HepG2 (cell line): Measurements from ENCODE around the gene ACCS. TPM values are rescaled to one million over a fixed set of nuclear protein-coding genes. Genes with fewer than 3 reads are reported as not detected.
A peak's percentile ranks its signal among the peaks of the same experiment; 100 is the strongest.

Source experiments
- AHR ChIP-seq: IDR thresholded peaks from 2 replicates; pipeline ENCODE4 v1.6.1; 2018; ENCODE audit warnings: missing genetic modification reagents, missing compliant biosample characterization
- AKNA ChIP-seq: sonication (generic); formaldehyde crosslinking; IDR thresholded peaks from 2 replicates; pipeline ENCODE4 v1.4.0; 2020; ENCODE audit warnings: missing genetic modification reagents, borderline replicate concordance
- CENPT ChIP-seq: sonication (generic); formaldehyde crosslinking; IDR thresholded peaks from 2 replicates; pipeline ENCODE4 v1.8.0; 2022; ENCODE audit warnings: low read depth, mild to moderate bottlenecking, moderate library complexity, missing genetic modification reagents
- ERF ChIP-seq: IDR thresholded peaks from 2 replicates; pipeline ENCODE4 v1.6.1; 2018; ENCODE audit warnings: missing biosample characterization, missing genetic modification reagents
- FOXA3 ChIP-seq: IDR thresholded peaks from 2 replicates; pipeline ENCODE4 v1.6.1; 2016; ENCODE audit warnings: missing genetic modification reagents, missing compliant biosample characterization
- GABPB1 ChIP-seq: IDR thresholded peaks from 2 replicates; pipeline ENCODE4 v1.6.1; 2016; ENCODE audit warnings: mild to moderate bottlenecking, missing genetic modification reagents, moderate library complexity, missing compliant biosample characterization
- GATA4 ChIP-seq: sonication (generic); IDR thresholded peaks from 2 replicates; pipeline ENCODE4 v1.6.1; 2016; ENCODE audit warnings: antibody characterized with exemption, low read depth, borderline replicate concordance
- HMGA1 ChIP-seq: sonication (generic); formaldehyde crosslinking; conservative IDR thresholded peaks from 2 replicates; pipeline ENCODE4 v1.4.0; 2020; ENCODE audit warnings: missing genetic modification reagents
- HOXA9 ChIP-seq: sonication (generic); formaldehyde crosslinking; IDR thresholded peaks from 2 replicates; pipeline ENCODE4 v1.8.1; 2022; ENCODE audit warnings: missing genetic modification reagents, mild to moderate bottlenecking, moderate library complexity, borderline replicate concordance
- KAT8 ChIP-seq: IDR thresholded peaks from 2 replicates; pipeline ENCODE4 v1.6.1; 2016; ENCODE audit warnings: missing genetic modification reagents, missing compliant biosample characterization
- MBD4 ChIP-seq: IDR thresholded peaks from 2 replicates; pipeline ENCODE4 v1.6.1; 2012; ENCODE audit warnings: low read length, inconsistent platforms, borderline replicate concordance
- NCOA5 ChIP-seq: sonication (generic); formaldehyde crosslinking; IDR thresholded peaks from 2 replicates; pipeline ENCODE4 v1.4.0; 2020; ENCODE audit warnings: missing genetic modification reagents
- NR2F1 ChIP-seq, 2 experiments: fragments of 450-650 bp in 1 of 2; formaldehyde crosslinking in 1 of 2; IDR thresholded peaks; 2 replicates each; pipeline versions ENCODE4 v1.5.0 to v1.6.1; 2016 to 2020; ENCODE audit warnings: mild to moderate bottlenecking in 1 of 2, missing compliant biosample characterization in 1 of 2, missing genetic modification reagents in 1 of 2, moderate library complexity in 1 of 2
- SMC3 ChIP-seq: IDR thresholded peaks from 2 replicates; pipeline ENCODE4 v1.6.1; 2011; ENCODE audit warnings: low read length, improper control_type of control experiment
- SNAI1 ChIP-seq: sonication (generic); formaldehyde crosslinking; IDR thresholded peaks from 2 replicates; pipeline ENCODE4 v1.5.0; 2020; ENCODE audit warnings: mild to moderate bottlenecking, missing genetic modification reagents, borderline replicate concordance
- ZBTB10 ChIP-seq: sonication (generic); formaldehyde crosslinking; IDR thresholded peaks from 2 replicates; pipeline ENCODE4 v1.4.0; 2020; ENCODE audit warnings: missing genetic modification reagents, borderline replicate concordance
- ZBTB42 ChIP-seq: sonication (generic); formaldehyde crosslinking; IDR thresholded peaks from 2 replicates; pipeline ENCODE4 v1.5.0; 2020; ENCODE audit warnings: mild to moderate bottlenecking, missing genetic modification reagents
- ZBTB7B ChIP-seq: sonication (generic); formaldehyde crosslinking; IDR thresholded peaks from 2 replicates; pipeline ENCODE4 v1.4.0; 2020; ENCODE audit warnings: missing genetic modification reagents
- ZNF180 ChIP-seq: sonication (generic); formaldehyde crosslinking; IDR thresholded peaks from 2 replicates; pipeline ENCODE4 v1.4.0; 2020; ENCODE audit warnings: low read depth, missing genetic modification reagents, borderline replicate concordance
- ZSCAN29 ChIP-seq: sonication (generic); formaldehyde crosslinking; conservative IDR thresholded peaks from 2 replicates; pipeline ENCODE4 v1.4.0; 2020; ENCODE audit warnings: mild to moderate bottlenecking, missing genetic modification reagents
- ZZZ3 ChIP-seq: sonication (generic); formaldehyde crosslinking; IDR thresholded peaks from 2 replicates; pipeline ENCODE4 v1.4.0; 2020; ENCODE audit warnings: missing genetic modification reagents, mild to moderate bottlenecking, borderline replicate concordance
- polyA plus RNA-seq, 8 experiments: library from polyadenylated mRNA; depleted of rRNA in 3 of 8; stranded (reverse) in 7 of 8; unstranded in 1 of 8; fragments of >200 nt; fragmentation: Illumina TruSeq in 4 of 8; extraction: Trizol in 4 of 8; gene quantifications; 2 replicates each; pipeline versions ENCODE4 v1.2.1 to v1.2.3, GENCODE V29; 2011 to 2016; ENCODE audit warnings: low read depth in 4 of 8, missing spikeins in 1 of 8, mixed read lengths in 1 of 8; ENCODE audit not compliant: insufficient read depth in 1 of 8
- total RNA-seq, 5 experiments: library from RNA; depleted of rRNA; stranded (reverse); fragments of >200 nt; fragmentation: Illumina TruSeq; extraction: Trizol; gene quantifications; 2 replicates each; pipeline ENCODE4 v1.2.3, GENCODE V29; 2016; ENCODE audit warnings: low read depth in 1 of 5
- TF ChIP-seq, protein P1 (sequence below): sonication (generic); formaldehyde crosslinking; IDR thresholded peaks from 2 replicates; pipeline ENCODE4 v1.8.0; 2022; ENCODE audit warnings: mild to moderate bottlenecking, missing genetic modification reagents

The ACCS gene
- total and polyA plus RNA-seq, 2 of the 13 experiments (the other 11 are each of a cell fraction or from before 2014, with no cell fraction given): 0.55 to 0.59 TPM

GRCh38 chr11:44065841-44066731 is at the start of gene ACCS (continued):
- no peak for TF ChIP-seq ZBTB10
- TF ChIP-seq ZBTB7B: 0 out of 2 replicates have a peak, but pooled peaks have one; percentile 29
- TF ChIP-seq HOXA9 (CRISPR knock-in tag): no peak
- TF ChIP-seq AKNA: no peak
- no peak for TF ChIP-seq SNAI1 (CRISPR knock-in tag)
- TF ChIP-seq GATA4: no peak
- TF ChIP-seq NR2F1 (CRISPR knock-in tag; IDR thresholded peaks at IDR 0.05): no peak
- TF ChIP-seq ZBTB42 (CRISPR knock-in tag): no peak
- TF ChIP-seq HMGA1: no peak
- no peak for TF ChIP-seq AHR (CRISPR knock-in tag)
- TF ChIP-seq SMC3: no peak
- no peak for TF ChIP-seq ZSCAN29 (CRISPR knock-in tag)
- TF ChIP-seq ZZZ3 (CRISPR knock-in tag): no peak
- peak; percentile 82 for TF ChIP-seq GABPB1
- TF ChIP-seq, protein P1, sequence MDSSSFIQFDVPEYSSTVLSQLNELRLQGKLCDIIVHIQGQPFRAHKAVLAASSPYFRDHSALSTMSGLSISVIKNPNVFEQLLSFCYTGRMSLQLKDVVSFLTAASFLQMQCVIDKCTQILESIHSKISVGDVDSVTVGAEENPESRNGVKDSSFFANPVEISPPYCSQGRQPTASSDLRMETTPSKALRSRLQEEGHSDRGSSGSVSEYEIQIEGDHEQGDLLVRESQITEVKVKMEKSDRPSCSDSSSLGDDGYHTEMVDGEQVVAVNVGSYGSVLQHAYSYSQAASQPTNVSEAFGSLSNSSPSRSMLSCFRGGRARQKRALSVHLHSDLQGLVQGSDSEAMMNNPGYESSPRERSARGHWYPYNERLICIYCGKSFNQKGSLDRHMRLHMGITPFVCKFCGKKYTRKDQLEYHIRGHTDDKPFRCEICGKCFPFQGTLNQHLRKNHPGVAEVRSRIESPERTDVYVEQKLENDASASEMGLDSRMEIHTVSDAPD (CRISPR knock-in tag): no peak
- TF ChIP-seq CENPT (CRISPR knock-in tag): no peak
- TF ChIP-seq NCOA5 (CRISPR knock-in tag): no peak
- TF ChIP-seq KAT8 (CRISPR knock-in tag): no peak
- no peak for TF ChIP-seq ZNF180 (CRISPR knock-in tag)
- no peak for TF ChIP-seq ERF
- no peak for TF ChIP-seq MBD4
- TF ChIP-seq FOXA3: no peak
